Tracheal epithelial cell (primary cell): ENCODE data around the gene ZFP57. TPM values are rescaled to one million over a fixed set of nuclear protein-coding genes. Genes with fewer than 3 reads are reported as not detected.

Experiments
- total RNA-seq: library from RNA; depleted of rRNA; stranded (reverse); fragments of >200 nt; gene quantifications from 2 replicates; pipeline ENCODE4 v1.2.1, GENCODE V29; 2014

Gene ZFP57
- 0.24 and 1.1 TPM in 2 replicates for total RNA-seq

DNA sequence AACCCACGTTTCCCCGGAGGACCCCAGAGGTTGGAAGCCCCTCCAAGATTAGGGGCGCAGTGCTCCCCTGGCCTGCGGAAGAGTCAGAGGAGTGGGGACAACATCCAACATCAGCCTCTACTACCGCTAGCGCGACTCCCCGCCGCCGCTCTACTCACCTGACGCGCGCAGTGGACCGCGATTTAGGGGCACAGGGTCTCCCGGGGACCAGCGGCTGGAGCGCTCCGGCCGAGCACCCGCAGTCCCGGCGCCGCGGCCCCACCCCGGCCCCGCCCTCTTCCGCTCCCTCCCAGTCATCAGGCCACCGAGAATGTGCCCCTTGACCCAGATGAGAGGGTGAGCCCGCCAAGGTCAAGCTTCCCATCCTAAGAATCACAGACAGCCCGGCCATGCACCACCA, at the start of gene ZFP57:
TSS of gene ZFP57 (minus strand) at position 249 of the 400 bp plus-strand sequence. CDS start 4,149 bp downstream, outside the sequence.

DNA sequence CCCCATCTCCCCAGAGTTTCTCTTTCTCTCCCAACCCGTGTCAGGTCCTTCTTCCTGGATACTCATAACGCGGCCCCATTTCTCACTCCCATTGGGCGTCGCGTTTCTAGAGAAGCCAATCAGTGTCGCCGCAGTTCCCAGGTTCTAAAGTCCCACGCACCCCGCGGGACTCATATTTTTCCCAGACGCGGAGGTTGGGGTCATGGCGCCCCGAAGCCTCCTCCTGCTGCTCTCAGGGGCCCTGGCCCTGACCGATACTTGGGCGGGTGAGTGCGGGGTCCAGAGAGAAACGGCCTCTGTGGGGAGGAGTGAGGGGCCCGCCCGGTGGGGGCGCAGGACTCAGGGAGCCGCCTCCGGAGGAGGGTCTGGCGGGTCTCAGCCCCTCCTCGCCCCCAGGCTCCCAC, 42.3 kb upstream of the ZFP57 start, which contains the start of gene HLA-F:
TSS of gene HLA-F (plus strand) at position 173 of the 404 bp plus-strand sequence. CDS start at position 203, 30 bp downstream.

DNA sequence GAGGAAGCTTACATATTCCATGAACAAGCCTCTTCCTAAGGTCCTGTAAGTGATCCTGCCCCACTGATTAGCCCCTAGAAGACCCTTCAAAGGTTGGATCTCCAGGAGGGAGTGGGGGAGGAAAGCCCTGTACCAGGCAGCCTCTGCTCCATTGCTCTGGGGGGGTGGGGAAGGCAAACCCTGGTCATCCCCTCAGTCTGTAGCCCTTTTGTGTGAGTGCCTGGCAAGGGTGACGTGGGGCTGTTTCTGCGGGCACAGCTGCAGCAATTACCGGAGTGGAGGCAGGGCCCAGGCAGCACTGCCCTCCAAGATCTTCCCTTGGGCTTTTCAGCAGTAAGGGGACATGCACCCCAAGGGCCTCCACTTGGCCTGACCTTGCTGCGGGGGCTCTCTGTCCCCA, 24.2 kb downstream of the ZFP57 start, which contains the start of gene MOG:
TSS of gene MOG (plus strand) at position 295 of the 400 bp plus-strand sequence. CDS start 118 bp downstream, outside the sequence.

DNA sequence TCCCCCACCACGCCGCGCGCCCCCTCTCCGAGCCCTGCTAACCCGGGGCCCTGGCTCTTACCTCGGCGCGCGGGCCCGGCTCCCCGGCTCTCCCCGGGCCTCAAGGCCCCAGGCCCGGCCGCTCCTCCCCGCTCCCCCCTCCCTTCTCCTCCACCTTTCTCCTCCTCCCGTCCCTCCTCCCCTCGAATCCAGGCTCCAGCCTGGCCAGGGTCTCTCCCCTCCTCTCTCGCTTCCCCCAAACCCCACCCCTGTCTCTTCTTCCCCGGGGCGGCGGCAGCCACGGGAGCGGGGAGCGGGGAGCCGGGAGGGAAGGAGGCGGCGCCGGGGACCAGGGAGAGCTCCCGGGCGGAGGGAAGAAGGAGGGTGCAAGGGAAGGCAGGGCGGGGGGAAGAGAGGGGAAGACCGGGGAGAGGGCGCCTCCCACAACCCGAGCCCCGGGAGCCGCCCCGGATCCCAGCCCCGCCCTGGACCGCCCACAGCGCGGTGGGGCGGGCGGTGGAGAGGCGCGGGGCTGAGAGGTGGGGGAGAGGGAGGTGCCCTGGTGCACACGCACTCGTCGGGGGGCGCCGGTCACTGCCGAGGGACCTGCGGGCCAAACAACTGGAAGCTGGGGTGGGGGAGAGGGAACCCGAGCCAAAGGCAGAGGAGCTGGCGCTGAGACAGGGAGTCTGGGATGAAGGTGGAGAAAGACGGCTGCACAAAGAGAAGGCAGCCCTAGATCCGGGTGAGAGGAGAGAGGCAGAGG, 48.0 kb downstream of the ZFP57 start, which contains the start of gene GABBR1:
TSS of gene GABBR1 (minus strand) at position 395 of the 745 bp plus-strand sequence. CDS start 798 bp downstream, outside the sequence.

Other genes starting within 250 kb of the ZFP57 start
- not detected in 2 replicates for gene OR10C1, start 241.8 kb downstream of the ZFP57 start, total RNA-seq
- gene OR11A1, start 224.1 kb downstream of the ZFP57 start, total RNA-seq: not detected in 2 replicates
- gene OR2H1, start 224.0 kb downstream of the ZFP57 start, total RNA-seq: not detected in 2 replicates
- gene MAS1L, start 193.2 kb downstream of the ZFP57 start, total RNA-seq: not detected in 2 replicates
- gene UBD, start 121.4 kb downstream of the ZFP57 start, total RNA-seq: 9.9 TPM in 1 of 2 replicates, not detected in the other
- gene OR2H2, start 96.0 kb downstream of the ZFP57 start, total RNA-seq: 0.24 TPM in 1 of 2 replicates, not detected in the other
- gene GABBR1, start 48.0 kb downstream of the ZFP57 start, total RNA-seq: 4.9 and 9.6 TPM in 2 replicates
- gene MOG, start 24.1 kb downstream of the ZFP57 start, total RNA-seq: not detected in 2 replicates
- 13.4 and 36.6 TPM in 2 replicates for gene HLA-F, start 42.3 kb upstream of the ZFP57 start, total RNA-seq
- 11.1 and 22.0 TPM in 2 replicates for gene HLA-G, start 146.7 kb upstream of the ZFP57 start, total RNA-seq